ENCODE data around the gene APH1A.
A peak's percentile ranks its signal among the peaks of the same experiment; 100 is the strongest.
"Not testable (repeated sequence)": the region's sequence is repeated elsewhere in the genome, so short reads cannot be mapped to it uniquely, and the experiment has no call there.

Gene APH1A

GRCh38 chr1:150268705-150269403 lies at the start of gene APH1A:
APH1A (minus strand) TSS chr1:150269016; CDS start chr1:150268810, 206 bp downstream.
- DNase-seq: peak; percentile 89

- DNase-seq: not testable (repeated sequence)
Measured at GRCh38 chr1:150314691-150315090, 45.9 kb upstream of the APH1A start.

GRCh38 chr1:150311762-150312161 lies 42.9 kb upstream of the APH1A start:
- no peak for DNase-seq

GRCh38 chr1:150309758-150310508 lies 41.1 kb upstream of the APH1A start:
- DNase-seq: no peak

GRCh38 chr1:150308585-150308984 lies 39.8 kb upstream of the APH1A start:
- DNase-seq: not testable (repeated sequence)

GRCh38 chr1:150302902-150303301 lies 34.1 kb upstream of the APH1A start:
- no peak for DNase-seq

GRCh38 chr1:150302338-150302737 lies 33.5 kb upstream of the APH1A start:
- no peak for DNase-seq

- no peak for DNase-seq
Measured at GRCh38 chr1:150299716-150300115, 30.9 kb upstream of the APH1A start.

- no peak for DNase-seq
Measured at GRCh38 chr1:150295476-150295875, 26.7 kb upstream of the APH1A start.

- peak; percentile 95 for DNase-seq
Measured at GRCh38 chr1:150293433-150294253, 24.8 kb upstream of the APH1A start, which contains the start of gene MRPS21. MRPS21 (plus strand) TSS chr1:150293861; CDS start chr1:150294367, 506 bp downstream.

- DNase-seq: no peak
Measured at GRCh38 chr1:150288822-150289221, 20.0 kb upstream of the APH1A start.

GRCh38 chr1:150288382-150288781 lies 19.6 kb upstream of the APH1A start:
- no peak for DNase-seq

GRCh38 chr1:150283260-150283659 lies 14.4 kb upstream of the APH1A start:
- no peak for DNase-seq

GRCh38 chr1:150282558-150282958 lies 13.7 kb upstream of the APH1A start:
- no peak for DNase-seq

- peak; percentile 98 for DNase-seq
Measured at GRCh38 chr1:150281758-150282557, 13.1 kb upstream of the APH1A start, which contains the start of gene CIART. CIART (plus strand) TSS chr1:150282554; CDS start chr1:150283268, 714 bp downstream.

- DNase-seq: peak; percentile 34
Measured at GRCh38 chr1:150281221-150281757, 12.5 kb upstream of the APH1A start.

GRCh38 chr1:150280138-150280707 lies 11.4 kb upstream of the APH1A start:
- DNase-seq: no peak

- no peak for DNase-seq
Measured at GRCh38 chr1:150273311-150273710, 4.5 kb upstream of the APH1A start.

GRCh38 chr1:150271291-150271959 lies 2.6 kb upstream of the APH1A start:
- DNase-seq: no peak

GRCh38 chr1:150269451-150269850 lies 635 bp upstream of the APH1A start:
- no peak for DNase-seq

- no peak for DNase-seq
Measured at GRCh38 chr1:150268340-150268704, 494 bp downstream of the APH1A start.
